ENCODE measurements around the gene TAF1D.
A peak's percentile ranks its signal among the peaks of the same experiment; 100 is the strongest.

Gene TAF1D

GRCh38 chr11:93715797-93716396 lies 25.4 kb downstream of the TAF1D start:
- POLR2A ChIA-PET = no interaction called here
- CTCF ChIA-PET = interaction anchor here (0.6 to 4.7 kb wide), 5 partner anchors 9 to 48 kb away, joined by 3 to 29 read pairs (median 3); no protein-coding TSS in a partner anchor

GRCh38 chr11:93712678-93713077 lies 28.6 kb downstream of the TAF1D start:
- Histone ChIP-seq H3K36me3 (ENCODE audit: control insufficient read depth in 4 of 4, insufficient read depth in 4 of 4, low read length in 3 of 4) (peaks cover 34 to 64% (median 35%) of the 10 kb centered on the region in 4 experiments), H3K27me3 (replicated peaks in 2 of 5; ENCODE audit: control insufficient read depth in 4 of 5, insufficient read depth in 5 of 5, low read length in 4 of 5) (no peaks in the 10 kb centered on the region), H3K9me3 (ENCODE audit: control extremely low read depth in 1 of 5, control insufficient read depth in 4 of 5, insufficient read depth in 2 of 5, low read depth in 1 of 5, low read length in 4 of 5) (peaks cover 2 to 34% (median 14%) of the 10 kb centered on the region in 5 experiments), H3K27ac (ENCODE audit: insufficient read depth in 1 of 2, low read depth in 1 of 2, low read length in 2 of 2, poor library complexity in 1 of 2, severe bottlenecking in 2 of 2) (no peak overlapping the region), H3K4me1 (ENCODE audit: control extremely low read depth in 1 of 4, control insufficient read depth in 4 of 4, insufficient read depth in 4 of 4, low read length in 3 of 4) (peaks cover 5 to 28% (median 19%) of the 10 kb centered on the region in 4 experiments), H3K4me3 (ENCODE audit: control insufficient read depth in 1 of 7, extremely low read depth in 1 of 7, insufficient read depth in 4 of 7, low read depth in 2 of 7, low read length in 6 of 7) (no peak overlapping the region)
- POLR2A ChIA-PET = no interaction called here
- no peak for DNase-seq
- CTCF ChIA-PET = interaction anchor here (1.3 kb wide), 1 partner anchor 15 kb away, joined by 4 read pairs; no protein-coding TSS in a partner anchor

More at GRCh38 chr11:93715797-93716396, 25.4 kb downstream of the TAF1D start:
- Histone ChIP-seq H3K27me3 (replicated peaks in 2 of 5; ENCODE audit: control insufficient read depth in 4 of 5, insufficient read depth in 5 of 5, low read length in 4 of 5) (no peaks in the 10 kb centered on the region), H3K4me1 (ENCODE audit: control extremely low read depth in 1 of 4, control insufficient read depth in 4 of 4, insufficient read depth in 4 of 4, low read length in 3 of 4) (peaks cover 14 to 44% (median 35%) of the 10 kb centered on the region in 4 experiments), H3K9me3 (ENCODE audit: control extremely low read depth in 1 of 5, control insufficient read depth in 4 of 5, insufficient read depth in 2 of 5, low read depth in 1 of 5, low read length in 4 of 5) (peaks cover 0 to 7% (median 2%) of the 10 kb centered on the region in 5 experiments), H3K4me3 (ENCODE audit: control insufficient read depth in 1 of 7, extremely low read depth in 1 of 7, insufficient read depth in 4 of 7, low read depth in 2 of 7, low read length in 6 of 7) (peak overlapping the region in 1 of 7 experiments; percentile 10), H3K27ac (ENCODE audit: insufficient read depth in 1 of 2, low read depth in 1 of 2, low read length in 2 of 2, poor library complexity in 1 of 2, severe bottlenecking in 2 of 2) (peak overlapping the region in 1 of 2 experiments; percentile 57), H3K36me3 (ENCODE audit: control insufficient read depth in 4 of 4, insufficient read depth in 4 of 4, low read length in 3 of 4) (peaks cover 17 to 33% (median 24%) of the 10 kb centered on the region in 4 experiments)
- no peak for DNase-seq
- WGBS (ENCODE audit: insufficient coverage) = 72% methylated on average over 2 of the region's 4 CpGs

GRCh38 chr11:93710239-93710638 lies 31.1 kb downstream of the TAF1D start:
- H3K36me3 ChIP-seq (ENCODE audit: control insufficient read depth in 4 of 4, insufficient read depth in 4 of 4, low read length in 3 of 4) = peaks cover 36 to 71% (median 44%) of the 10 kb centered on the region in 4 experiments
- H3K27me3 ChIP-seq (replicated peaks in 2 of 5; ENCODE audit: control insufficient read depth in 4 of 5, insufficient read depth in 5 of 5, low read length in 4 of 5) = no peaks in the 10 kb centered on the region
- peak in 1 of 3 donors; percentile 38 for DNase-seq
- ChIA-PET CTCF (no interaction called here), POLR2A (no interaction called here)
- H3K27ac ChIP-seq (ENCODE audit: insufficient read depth in 1 of 2, low read depth in 1 of 2, low read length in 2 of 2, poor library complexity in 1 of 2, severe bottlenecking in 2 of 2) = no peak overlapping the region
- H3K4me3 ChIP-seq (ENCODE audit: control insufficient read depth in 1 of 7, extremely low read depth in 1 of 7, insufficient read depth in 4 of 7, low read depth in 2 of 7, low read length in 6 of 7) = no peak overlapping the region
- no CpG with 5 or more reads among the region's 1 CpG for WGBS (ENCODE audit: insufficient coverage)
- H3K9me3 ChIP-seq (ENCODE audit: control extremely low read depth in 1 of 5, control insufficient read depth in 4 of 5, insufficient read depth in 2 of 5, low read depth in 1 of 5, low read length in 4 of 5) = peaks cover 2 to 34% (median 14%) of the 10 kb centered on the region in 5 experiments
- H3K4me1 ChIP-seq (ENCODE audit: control extremely low read depth in 1 of 4, control insufficient read depth in 4 of 4, insufficient read depth in 4 of 4, low read length in 3 of 4) = peaks cover 0 to 5% (median 0%) of the 10 kb centered on the region in 4 experiments

GRCh38 chr11:93704237-93704636 lies 37.1 kb downstream of the TAF1D start:
- H3K36me3 ChIP-seq (ENCODE audit: control insufficient read depth in 4 of 4, insufficient read depth in 4 of 4, low read length in 3 of 4) = peaks cover 32 to 73% (median 54%) of the 10 kb centered on the region in 4 experiments
- DNase-seq = peak in 1 of 3 donors; percentile 28
- no peak overlapping the region for H3K4me3 ChIP-seq (ENCODE audit: control insufficient read depth in 1 of 7, extremely low read depth in 1 of 7, insufficient read depth in 4 of 7, low read depth in 2 of 7, low read length in 6 of 7)
- H3K27ac ChIP-seq (ENCODE audit: insufficient read depth in 1 of 2, low read depth in 1 of 2, low read length in 2 of 2, poor library complexity in 1 of 2, severe bottlenecking in 2 of 2) = no peak overlapping the region
- WGBS (ENCODE audit: insufficient coverage) = no CpG with 5 or more reads among the region's 2 CpGs
- H3K9me3 ChIP-seq (ENCODE audit: control extremely low read depth in 1 of 5, control insufficient read depth in 4 of 5, insufficient read depth in 2 of 5, low read depth in 1 of 5, low read length in 4 of 5) = peaks cover 0 to 13% (median 5%) of the 10 kb centered on the region in 5 experiments
- H3K27me3 ChIP-seq (replicated peaks in 2 of 5; ENCODE audit: control insufficient read depth in 4 of 5, insufficient read depth in 5 of 5, low read length in 4 of 5) = no peaks in the 10 kb centered on the region
- POLR2A ChIA-PET = interaction anchor here (1.0 kb wide), 1 partner anchor 15 kb away, joined by 4 read pairs; no protein-coding TSS in a partner anchor
- CTCF ChIA-PET = interaction anchor here (1.0 to 1.5 kb wide), 3 partner anchors 12 to 23 kb away, joined by 3 to 4 read pairs (median 3); no protein-coding TSS in a partner anchor
- no peaks in the 10 kb centered on the region for H3K4me1 ChIP-seq (ENCODE audit: control extremely low read depth in 1 of 4, control insufficient read depth in 4 of 4, insufficient read depth in 4 of 4, low read length in 3 of 4)

GRCh38 chr11:93700830-93701229 lies 40.5 kb downstream of the TAF1D start:
- H3K9me3 ChIP-seq (ENCODE audit: control extremely low read depth in 1 of 5, control insufficient read depth in 4 of 5, insufficient read depth in 2 of 5, low read depth in 1 of 5, low read length in 4 of 5) = no peaks in the 10 kb centered on the region
- ChIA-PET CTCF (interaction anchor here (0.7 kb wide), 1 partner anchor 742 kb away, joined by 3 read pairs; no protein-coding TSS in a partner anchor), POLR2A (no interaction called here)
- whole genome bisulfite sequencing (ENCODE audit: insufficient coverage) = 100% methylated on average over 3 of the region's 3 CpGs
- H3K36me3 ChIP-seq (ENCODE audit: control insufficient read depth in 4 of 4, insufficient read depth in 4 of 4, low read length in 3 of 4) = peaks cover 28 to 78% (median 57%) of the 10 kb centered on the region in 4 experiments
- H3K4me1 ChIP-seq (ENCODE audit: control extremely low read depth in 1 of 4, control insufficient read depth in 4 of 4, insufficient read depth in 4 of 4, low read length in 3 of 4) = no peaks in the 10 kb centered on the region
- DNase-seq = no peak
- H3K27ac ChIP-seq (ENCODE audit: insufficient read depth in 1 of 2, low read depth in 1 of 2, low read length in 2 of 2, poor library complexity in 1 of 2, severe bottlenecking in 2 of 2) = no peak overlapping the region
- no peak overlapping the region for H3K4me3 ChIP-seq (ENCODE audit: control insufficient read depth in 1 of 7, extremely low read depth in 1 of 7, insufficient read depth in 4 of 7, low read depth in 2 of 7, low read length in 6 of 7)
- H3K27me3 ChIP-seq (replicated peaks in 2 of 5; ENCODE audit: control insufficient read depth in 4 of 5, insufficient read depth in 5 of 5, low read length in 4 of 5) = no peaks in the 10 kb centered on the region

GRCh38 chr11:93697611-93698010 lies 43.7 kb downstream of the TAF1D start:
- H3K27ac ChIP-seq (ENCODE audit: insufficient read depth in 1 of 2, low read depth in 1 of 2, low read length in 2 of 2, poor library complexity in 1 of 2, severe bottlenecking in 2 of 2) = no peak overlapping the region
- no peak for DNase-seq
- no peaks in the 10 kb centered on the region for H3K4me1 ChIP-seq (ENCODE audit: control extremely low read depth in 1 of 4, control insufficient read depth in 4 of 4, insufficient read depth in 4 of 4, low read length in 3 of 4)
- WGBS (ENCODE audit: insufficient coverage) = 100% methylated on average over 2 of the region's 4 CpGs
- ChIA-PET CTCF (interaction anchor here (0.9 to 1.7 kb wide), 4 partner anchors 10 to 20 kb away, joined by 3 to 6 read pairs (median 4); no protein-coding TSS in a partner anchor), POLR2A (interaction anchor here (0.5 kb wide), 1 partner anchor 11 kb away, joined by 4 read pairs; no protein-coding TSS in a partner anchor)
- no peaks in the 10 kb centered on the region for H3K9me3 ChIP-seq (ENCODE audit: control extremely low read depth in 1 of 5, control insufficient read depth in 4 of 5, insufficient read depth in 2 of 5, low read depth in 1 of 5, low read length in 4 of 5)
- H3K27me3 ChIP-seq (replicated peaks in 2 of 5; ENCODE audit: control insufficient read depth in 4 of 5, insufficient read depth in 5 of 5, low read length in 4 of 5) = no peaks in the 10 kb centered on the region
- no peak overlapping the region for H3K4me3 ChIP-seq (ENCODE audit: control insufficient read depth in 1 of 7, extremely low read depth in 1 of 7, insufficient read depth in 4 of 7, low read depth in 2 of 7, low read length in 6 of 7)
- H3K36me3 ChIP-seq (ENCODE audit: control insufficient read depth in 4 of 4, insufficient read depth in 4 of 4, low read length in 3 of 4) = peaks cover 22 to 77% (median 58%) of the 10 kb centered on the region in 4 experiments

GRCh38 chr11:93694557-93694956 lies 46.7 kb downstream of the TAF1D start:
- H3K4me1 ChIP-seq (ENCODE audit: control extremely low read depth in 1 of 4, control insufficient read depth in 4 of 4, insufficient read depth in 4 of 4, low read length in 3 of 4) = no peaks in the 10 kb centered on the region
- no peaks in the 10 kb centered on the region for H3K27me3 ChIP-seq (replicated peaks in 2 of 5; ENCODE audit: control insufficient read depth in 4 of 5, insufficient read depth in 5 of 5, low read length in 4 of 5)
- ChIA-PET CTCF (interaction anchor here (1.1 to 3.3 kb wide), 2 partner anchors 15 to 23 kb away, joined by 3 to 17 read pairs; no protein-coding TSS in a partner anchor), POLR2A (no interaction called here)
- no peaks in the 10 kb centered on the region for H3K9me3 ChIP-seq (ENCODE audit: control extremely low read depth in 1 of 5, control insufficient read depth in 4 of 5, insufficient read depth in 2 of 5, low read depth in 1 of 5, low read length in 4 of 5)
- H3K27ac ChIP-seq (ENCODE audit: insufficient read depth in 1 of 2, low read depth in 1 of 2, low read length in 2 of 2, poor library complexity in 1 of 2, severe bottlenecking in 2 of 2) = no peak overlapping the region
- no peak overlapping the region for H3K4me3 ChIP-seq (ENCODE audit: control insufficient read depth in 1 of 7, extremely low read depth in 1 of 7, insufficient read depth in 4 of 7, low read depth in 2 of 7, low read length in 6 of 7)
- H3K36me3 ChIP-seq (ENCODE audit: control insufficient read depth in 4 of 4, insufficient read depth in 4 of 4, low read length in 3 of 4) = peaks cover 25 to 77% (median 50%) of the 10 kb centered on the region in 4 experiments
- DNase-seq = no peak
